ES-I3 (cell line): ENCODE results near the gene RPRD1A.
A peak's percentile ranks its signal among the peaks of the same experiment; 100 is the strongest.
"Not testable (repeated sequence)": the region's sequence is repeated elsewhere in the genome, so short reads cannot be mapped to it uniquely, and the experiment has no call there.

Source experiments
- H3K36me3 ChIP-seq: 2 replicates; pipeline ENCODE4 v1.6.1; 2013; ENCODE audit warnings: mild to moderate bottlenecking, low read length, control low read depth, moderate library complexity; ENCODE audit not compliant: insufficient read depth
- H3K4me1 ChIP-seq: 2 replicates; pipeline ENCODE4 v1.6.1; 2013; ENCODE audit warnings: mild to moderate bottlenecking, control low read depth, low read length; ENCODE audit not compliant: insufficient read depth
- H3K9ac ChIP-seq: 2 replicates; pipeline ENCODE4 v1.6.1; 2013; ENCODE audit warnings: low read depth, mild to moderate bottlenecking, low read length, moderate library complexity
- H3K9me3 ChIP-seq: 2 replicates; pipeline ENCODE4 v1.6.1; 2013; ENCODE audit warnings: mild to moderate bottlenecking, low read length, moderate library complexity; ENCODE audit not compliant: control insufficient read depth, insufficient read depth

The RPRD1A gene

GRCh38 chr18:36092116-36092515 lies 24.8 kb upstream of the RPRD1A start:
- H3K9ac ChIP-seq, H3K36me3 ChIP-seq, H3K9me3 ChIP-seq, H3K4me1 ChIP-seq: not testable (repeated sequence)

GRCh38 chr18:36089001-36089400 lies 21.6 kb upstream of the RPRD1A start:
- H3K36me3 ChIP-seq = no peaks in the 10 kb centered on the region
- no peak overlapping the region for H3K9ac ChIP-seq
- no peaks in the 10 kb centered on the region for H3K9me3 ChIP-seq
- no peaks in the 10 kb centered on the region for H3K4me1 ChIP-seq

- no peaks in the 10 kb centered on the region for H3K9me3 ChIP-seq
- no peaks in the 10 kb centered on the region for H3K4me1 ChIP-seq
- H3K9ac ChIP-seq = no peak overlapping the region
- H3K36me3 ChIP-seq = no peaks in the 10 kb centered on the region
These were observed 20.9 kb upstream of the RPRD1A start for GRCh38 chr18:36088256-36088655.

- Histone ChIP-seq H3K9ac (no peak overlapping the region), H3K36me3 (no peaks in the 10 kb centered on the region), H3K4me1 (no peaks in the 10 kb centered on the region), H3K9me3 (no peaks in the 10 kb centered on the region; the same call in 1 of the 2 replicates)
These were observed 18.8 kb upstream of the RPRD1A start for GRCh38 chr18:36086186-36086585.

GRCh38 chr18:36085195-36085594 lies 17.8 kb upstream of the RPRD1A start:
- no peaks in the 10 kb centered on the region; the same call in 1 of the 2 replicates for H3K9me3 ChIP-seq
- H3K9ac ChIP-seq = no peak overlapping the region
- no peaks in the 10 kb centered on the region for H3K36me3 ChIP-seq
- no peaks in the 10 kb centered on the region for H3K4me1 ChIP-seq

- H3K9me3 ChIP-seq = no peaks in the 10 kb centered on the region; the same call in 1 of the 2 replicates
- no peaks in the 10 kb centered on the region for H3K36me3 ChIP-seq
- H3K9ac ChIP-seq = no peak overlapping the region
- no peaks in the 10 kb centered on the region for H3K4me1 ChIP-seq
These were observed 16.4 kb upstream of the RPRD1A start for GRCh38 chr18:36083729-36084128.

GRCh38 chr18:36081118-36081517 lies 13.8 kb upstream of the RPRD1A start:
- not testable (repeated sequence) for H3K9ac ChIP-seq, H3K9me3 ChIP-seq, H3K36me3 ChIP-seq, H3K4me1 ChIP-seq

- H3K36me3 ChIP-seq = no peaks in the 10 kb centered on the region
- no peak overlapping the region for H3K9ac ChIP-seq
- H3K9me3 ChIP-seq = no peaks in the 10 kb centered on the region; the same call in 1 of the 2 replicates
- H3K4me1 ChIP-seq = no peaks in the 10 kb centered on the region
These were observed 11.6 kb upstream of the RPRD1A start for GRCh38 chr18:36078751-36079529.

GRCh38 chr18:36077764-36078163 lies 10.4 kb upstream of the RPRD1A start:
- not testable (repeated sequence) for H3K36me3 ChIP-seq, H3K4me1 ChIP-seq, H3K9me3 ChIP-seq, H3K9ac ChIP-seq

- Histone ChIP-seq H3K36me3 (no peaks in the 10 kb centered on the region), H3K9ac (no peak overlapping the region), H3K4me1 (no peaks in the 10 kb centered on the region), H3K9me3 (no peaks in the 10 kb centered on the region; the same call in 1 of the 2 replicates)
These were observed 8.7 kb upstream of the RPRD1A start for GRCh38 chr18:36075862-36076587.

- Histone ChIP-seq H3K36me3 (no peaks in the 10 kb centered on the region), H3K9ac (no peak overlapping the region), H3K4me1 (no peaks in the 10 kb centered on the region), H3K9me3 (no peaks in the 10 kb centered on the region)
These were observed 7.1 kb upstream of the RPRD1A start for GRCh38 chr18:36074435-36074834.

- Histone ChIP-seq H3K36me3 (no peaks in the 10 kb centered on the region), H3K9ac (no peak overlapping the region), H3K9me3 (no peaks in the 10 kb centered on the region), H3K4me1 (no peaks in the 10 kb centered on the region)
These were observed 6.3 kb upstream of the RPRD1A start for GRCh38 chr18:36073676-36074075.

- H3K4me1 ChIP-seq, H3K36me3 ChIP-seq, H3K9ac ChIP-seq, H3K9me3 ChIP-seq: not testable (repeated sequence)
These were observed 5.0 kb upstream of the RPRD1A start for GRCh38 chr18:36072406-36072805.

GRCh38 chr18:36066686-36067054 lies 689 bp downstream of the RPRD1A start:
- H3K4me1 ChIP-seq = 0 out of 2 replicates have a peak, but pooled peaks cover 5% of the 10 kb centered on the region
- no peaks in the 10 kb centered on the region for H3K9me3 ChIP-seq
- no peaks in the 10 kb centered on the region for H3K36me3 ChIP-seq
- H3K9ac ChIP-seq = peak overlapping the region; percentile 97

- H3K4me1 ChIP-seq = 0 out of 2 replicates have a peak, but pooled peaks cover 5% of the 10 kb centered on the region
- H3K9me3 ChIP-seq = no peaks in the 10 kb centered on the region
- H3K9ac ChIP-seq = peak overlapping the region; percentile 97
- H3K36me3 ChIP-seq = no peaks in the 10 kb centered on the region
These were observed 1.4 kb downstream of the RPRD1A start for GRCh38 chr18:36066001-36066400.
